ENCODE data around the gene TMEM245.
A peak's percentile ranks its signal among the peaks of the same experiment; 100 is the strongest.

Gene TMEM245

DNA sequence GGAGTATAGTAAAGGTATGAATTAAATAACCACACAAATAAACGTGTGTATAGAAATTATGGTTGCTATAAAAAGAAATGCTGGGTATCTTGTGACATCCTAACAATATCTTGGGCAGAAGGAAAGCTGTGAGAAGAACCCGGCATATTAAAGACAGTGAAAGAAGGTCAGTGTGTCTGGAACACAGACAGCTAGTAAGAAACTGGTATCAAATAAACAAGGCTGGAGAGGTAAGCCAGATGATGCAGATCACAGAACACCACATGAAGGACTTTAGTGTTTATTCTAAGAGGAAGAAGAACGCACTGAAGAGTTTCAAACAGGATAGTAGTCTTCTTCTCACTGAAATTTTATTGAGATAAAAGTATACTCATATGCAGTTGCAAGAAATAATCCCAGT is 24.4 kb downstream of the TMEM245 start:
- no peak for DNase-seq (ENCODE audit: low read depth)
- TF ChIP-seq, protein P1, sequence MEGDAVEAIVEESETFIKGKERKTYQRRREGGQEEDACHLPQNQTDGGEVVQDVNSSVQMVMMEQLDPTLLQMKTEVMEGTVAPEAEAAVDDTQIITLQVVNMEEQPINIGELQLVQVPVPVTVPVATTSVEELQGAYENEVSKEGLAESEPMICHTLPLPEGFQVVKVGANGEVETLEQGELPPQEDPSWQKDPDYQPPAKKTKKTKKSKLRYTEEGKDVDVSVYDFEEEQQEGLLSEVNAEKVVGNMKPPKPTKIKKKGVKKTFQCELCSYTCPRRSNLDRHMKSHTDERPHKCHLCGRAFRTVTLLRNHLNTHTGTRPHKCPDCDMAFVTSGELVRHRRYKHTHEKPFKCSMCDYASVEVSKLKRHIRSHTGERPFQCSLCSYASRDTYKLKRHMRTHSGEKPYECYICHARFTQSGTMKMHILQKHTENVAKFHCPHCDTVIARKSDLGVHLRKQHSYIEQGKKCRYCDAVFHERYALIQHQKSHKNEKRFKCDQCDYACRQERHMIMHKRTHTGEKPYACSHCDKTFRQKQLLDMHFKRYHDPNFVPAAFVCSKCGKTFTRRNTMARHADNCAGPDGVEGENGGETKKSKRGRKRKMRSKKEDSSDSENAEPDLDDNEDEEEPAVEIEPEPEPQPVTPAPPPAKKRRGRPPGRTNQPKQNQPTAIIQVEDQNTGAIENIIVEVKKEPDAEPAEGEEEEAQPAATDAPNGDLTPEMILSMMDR (conservative IDR thresholded peaks at IDR 0.05; ENCODE audit: control insufficient read depth, insufficient read depth, low read depth, low read length): no peak
- H3K4me3 ChIP-seq (ENCODE audit: control insufficient read depth, low read depth, low read length): no peak overlapping the region

DNA sequence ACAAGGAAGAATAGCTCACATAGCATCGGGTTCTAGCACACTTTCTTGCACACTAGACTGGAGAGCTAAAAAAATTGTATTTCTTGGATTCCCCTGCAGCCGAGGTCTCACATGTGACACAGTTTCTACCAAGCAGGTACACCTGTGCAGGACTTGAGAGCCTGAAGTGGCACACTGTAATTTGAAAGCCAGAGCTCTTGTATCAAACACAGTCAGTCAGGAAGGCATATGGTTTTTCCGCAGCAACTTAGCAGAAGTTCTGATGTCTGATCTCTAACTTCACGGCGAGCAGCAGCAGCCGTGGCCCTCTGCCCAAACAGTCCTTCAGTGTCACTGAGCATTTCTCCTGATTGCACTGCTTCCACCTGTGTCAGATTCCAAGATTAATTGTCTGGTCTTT is 25.5 kb downstream of the TMEM245 start:
- no peak for DNase-seq (ENCODE audit: low read depth)
- H3K4me3 ChIP-seq (ENCODE audit: control insufficient read depth, low read depth, low read length): no peak overlapping the region
- TF ChIP-seq, protein P1 (conservative IDR thresholded peaks at IDR 0.05; ENCODE audit: control insufficient read depth, insufficient read depth, low read depth, low read length): no peak

DNA sequence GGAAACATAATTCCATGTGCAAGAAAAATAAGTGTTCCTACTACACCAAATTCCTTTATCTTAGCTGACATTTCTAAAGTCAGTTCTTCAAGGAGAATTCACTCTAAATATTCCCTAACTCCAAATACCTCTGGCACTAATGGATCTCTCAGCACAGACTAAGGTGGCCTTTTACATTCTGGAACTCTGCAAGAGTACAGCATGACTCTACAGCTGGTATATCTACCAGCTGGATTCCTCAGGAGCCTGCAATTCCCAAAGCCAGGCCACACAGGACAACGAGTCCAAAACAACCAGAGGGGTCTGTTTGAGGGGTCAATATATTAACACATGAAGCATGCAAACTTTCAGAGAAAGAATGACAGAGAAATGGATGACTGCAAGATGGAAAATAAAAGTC is 27.2 kb downstream of the TMEM245 start:
- no peak overlapping the region for H3K4me3 ChIP-seq (ENCODE audit: control insufficient read depth, low read depth, low read length)

DNA sequence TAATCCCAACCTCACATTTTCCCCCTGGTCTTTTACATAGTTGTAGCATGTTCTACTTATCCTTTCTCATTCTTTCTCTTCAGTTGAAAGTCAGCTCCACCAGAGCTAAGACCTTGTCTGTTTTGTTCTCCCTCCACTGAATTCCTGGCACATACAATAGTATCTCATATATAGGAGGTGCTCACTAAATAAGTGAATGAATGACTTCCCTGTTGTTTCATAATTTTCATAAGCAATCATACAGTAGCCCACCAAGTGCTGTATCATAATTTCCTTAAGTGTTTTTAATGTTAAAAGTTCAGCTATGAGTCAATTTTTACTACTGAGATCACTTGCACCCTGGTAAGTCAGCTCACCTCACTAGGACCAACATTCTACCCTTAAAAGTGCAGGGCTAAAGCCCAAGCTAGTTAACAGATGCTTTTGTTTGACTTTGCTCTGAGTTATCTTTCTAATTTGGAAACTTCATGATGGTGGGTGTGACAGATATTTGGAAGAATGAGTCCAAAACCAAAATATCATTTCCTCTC is 27.6 kb downstream of the TMEM245 start:
- H3K4me3 ChIP-seq (ENCODE audit: control insufficient read depth, low read depth, low read length): no peak overlapping the region
- no peak for DNase-seq (ENCODE audit: low read depth)
- TF ChIP-seq, protein P1 (conservative IDR thresholded peaks at IDR 0.05; ENCODE audit: control insufficient read depth, insufficient read depth, low read depth, low read length): no peak

More for the DNA sequence above, 27.2 kb downstream of the TMEM245 start:
- no peak for DNase-seq (ENCODE audit: low read depth)
- TF ChIP-seq, protein P1 (conservative IDR thresholded peaks at IDR 0.05; ENCODE audit: control insufficient read depth, insufficient read depth, low read depth, low read length): no peak

DNA sequence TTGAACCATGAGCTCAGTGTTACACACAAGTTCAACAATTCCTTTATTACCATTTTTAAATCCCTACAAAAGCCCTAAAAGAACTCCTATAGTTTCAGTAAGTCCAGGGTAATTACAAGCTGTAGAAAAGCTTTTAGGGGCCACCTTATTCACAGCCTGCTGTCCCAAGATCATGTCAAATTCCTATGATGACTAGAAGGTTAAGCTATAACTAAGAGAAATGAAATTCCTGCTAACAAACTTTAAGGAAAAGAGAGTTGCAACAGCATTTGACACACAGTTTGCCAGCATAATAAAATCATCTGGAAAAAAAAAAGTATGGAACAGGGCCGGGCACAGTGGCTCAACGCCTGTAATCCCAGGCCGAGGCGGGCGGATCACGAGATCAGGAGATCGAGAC is 31.5 kb downstream of the TMEM245 start:
- DNase-seq (ENCODE audit: low read depth): peak; percentile 26
- TF ChIP-seq, protein P1 (conservative IDR thresholded peaks at IDR 0.05; ENCODE audit: control insufficient read depth, insufficient read depth, low read depth, low read length): no peak

DNA sequence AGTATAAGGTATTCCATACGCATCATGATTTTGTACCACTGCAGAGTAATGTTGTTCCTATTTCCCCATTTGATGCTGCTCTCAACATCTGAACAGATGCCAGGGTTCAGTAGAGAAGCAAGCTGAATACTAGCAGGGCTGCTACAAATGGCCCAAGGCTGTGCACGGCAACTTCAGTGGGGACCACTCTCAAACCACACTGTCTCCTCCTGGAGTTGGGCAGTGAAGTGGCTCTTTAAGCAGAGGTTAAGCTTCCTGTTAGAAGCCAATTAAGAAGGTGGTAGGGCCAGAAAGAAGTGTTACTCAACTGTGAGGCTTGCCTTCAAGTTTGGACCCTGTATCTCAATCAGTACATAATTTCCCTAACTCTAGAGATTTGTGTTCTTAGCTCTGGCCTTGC is 32.0 kb downstream of the TMEM245 start:
- no peak for DNase-seq (ENCODE audit: low read depth)
- no peak overlapping the region for H3K4me3 ChIP-seq (ENCODE audit: control insufficient read depth, low read depth, low read length)
- TF ChIP-seq, protein P1 (conservative IDR thresholded peaks at IDR 0.05; ENCODE audit: control insufficient read depth, insufficient read depth, low read depth, low read length): no peak

More for the DNA sequence above, 31.5 kb downstream of the TMEM245 start:
- no peak overlapping the region for H3K4me3 ChIP-seq (ENCODE audit: control insufficient read depth, low read depth, low read length)

DNA sequence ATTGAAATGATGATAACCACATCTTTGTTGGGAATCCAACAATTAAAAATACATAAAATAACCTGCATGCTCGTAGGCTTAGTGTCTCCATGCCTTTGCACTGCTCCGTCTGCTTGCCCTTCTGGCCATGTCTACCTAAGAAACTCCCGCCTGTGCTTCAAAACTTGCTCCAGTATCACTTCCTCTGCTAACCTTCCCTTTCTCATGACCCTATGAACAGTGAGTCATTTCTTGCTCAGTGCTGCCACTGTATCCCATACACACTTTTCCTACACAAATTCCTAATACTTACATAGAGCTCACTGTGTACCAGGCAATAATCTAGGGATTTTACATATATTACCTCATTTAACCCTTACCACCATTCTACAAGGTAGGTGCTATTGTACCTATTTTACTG is 33.5 kb downstream of the TMEM245 start:
- TF ChIP-seq, protein P1 (conservative IDR thresholded peaks at IDR 0.05; ENCODE audit: control insufficient read depth, insufficient read depth, low read depth, low read length): peak; percentile 3
- H3K4me3 ChIP-seq (ENCODE audit: control insufficient read depth, low read depth, low read length): no peak overlapping the region
- DNase-seq (ENCODE audit: low read depth): peak; percentile 48

Measured in fibroblast of mammary gland (primary cell).